ENCODE data around the gene CDK5RAP2. TPM values are rescaled to one million over a fixed set of nuclear protein-coding genes. Genes with fewer than 3 reads are reported as not detected.

The CDK5RAP2 gene
- total and polyA plus RNA-seq, 2 donors (not counting 1 experiment from before 2014, with no cell fraction given) = 17.7 to 48.6 TPM

DNA sequence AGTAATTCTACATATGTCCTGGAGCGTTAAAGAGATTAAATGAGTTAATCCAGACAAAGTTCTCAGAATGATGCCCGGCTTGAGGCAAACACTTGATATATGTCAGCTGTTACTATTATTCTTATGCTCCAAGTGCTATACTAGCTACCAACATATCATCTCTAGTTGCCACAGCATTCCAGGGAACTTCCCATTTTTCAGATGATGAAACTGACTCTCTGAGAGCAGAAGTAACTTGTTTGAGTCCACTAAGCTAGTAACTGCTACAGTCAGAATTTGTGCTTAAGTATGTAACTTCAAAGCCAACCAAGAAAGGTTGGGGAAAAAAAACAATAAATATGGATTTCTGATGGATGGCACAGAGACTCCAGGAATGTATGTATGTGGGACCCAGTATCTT is 98.1 kb downstream of the CDK5RAP2 start:
- DNase-seq (ENCODE audit: low read depth in 2 of 2) = no peak
- Histone ChIP-seq H3K4me3 (replicated peaks in 1 of 4; ENCODE audit: control extremely low read depth in 1 of 4, insufficient read depth in 1 of 4, low read depth in 3 of 4, low read length in 4 of 4) (no peak overlapping the region), H3K9ac (ENCODE audit: insufficient read depth, low read length) (no peak overlapping the region), H3K4me2 (ENCODE audit: extremely low read depth, insufficient read depth, low read length) (no peak overlapping the region), H3K79me2 (ENCODE audit: control insufficient read depth, insufficient read depth, low read length) (no peaks in the 10 kb centered on the region), H3K9me3 (ENCODE audit: control insufficient read depth, insufficient read depth, low read depth, low read length) (no peaks in the 10 kb centered on the region), H3K36me3 (ENCODE audit: control insufficient read depth, insufficient read depth, low read length) (no peaks in the 10 kb centered on the region), H3K27ac (ENCODE audit: insufficient read depth, low read length) (no peak overlapping the region), H3K4me1 (ENCODE audit: control insufficient read depth, extremely low read depth, insufficient read depth, low read length) (peaks cover 14% of the 10 kb centered on the region), H3K27me3 (ENCODE audit: control insufficient read depth, insufficient read depth, low read length) (no peaks in the 10 kb centered on the region), H4K20me1 (ENCODE audit: control insufficient read depth, extremely low read depth, insufficient read depth, low read length) (no peaks in the 10 kb centered on the region), H2AFZ (ENCODE audit: low read length) (no peak overlapping the region)
- no peak for TF ChIP-seq EZH2 (IDR thresholded peaks at IDR 0.05; ENCODE audit: low read length, missing control alignments)
- TF ChIP-seq, protein P1, sequence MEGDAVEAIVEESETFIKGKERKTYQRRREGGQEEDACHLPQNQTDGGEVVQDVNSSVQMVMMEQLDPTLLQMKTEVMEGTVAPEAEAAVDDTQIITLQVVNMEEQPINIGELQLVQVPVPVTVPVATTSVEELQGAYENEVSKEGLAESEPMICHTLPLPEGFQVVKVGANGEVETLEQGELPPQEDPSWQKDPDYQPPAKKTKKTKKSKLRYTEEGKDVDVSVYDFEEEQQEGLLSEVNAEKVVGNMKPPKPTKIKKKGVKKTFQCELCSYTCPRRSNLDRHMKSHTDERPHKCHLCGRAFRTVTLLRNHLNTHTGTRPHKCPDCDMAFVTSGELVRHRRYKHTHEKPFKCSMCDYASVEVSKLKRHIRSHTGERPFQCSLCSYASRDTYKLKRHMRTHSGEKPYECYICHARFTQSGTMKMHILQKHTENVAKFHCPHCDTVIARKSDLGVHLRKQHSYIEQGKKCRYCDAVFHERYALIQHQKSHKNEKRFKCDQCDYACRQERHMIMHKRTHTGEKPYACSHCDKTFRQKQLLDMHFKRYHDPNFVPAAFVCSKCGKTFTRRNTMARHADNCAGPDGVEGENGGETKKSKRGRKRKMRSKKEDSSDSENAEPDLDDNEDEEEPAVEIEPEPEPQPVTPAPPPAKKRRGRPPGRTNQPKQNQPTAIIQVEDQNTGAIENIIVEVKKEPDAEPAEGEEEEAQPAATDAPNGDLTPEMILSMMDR (conservative IDR thresholded peaks at IDR 0.05 in 1 of 2, IDR thresholded peaks at IDR 0.05 in 1 of 2; ENCODE audit: low read depth in 1 of 2, low read length in 2 of 2) = no peak

DNA sequence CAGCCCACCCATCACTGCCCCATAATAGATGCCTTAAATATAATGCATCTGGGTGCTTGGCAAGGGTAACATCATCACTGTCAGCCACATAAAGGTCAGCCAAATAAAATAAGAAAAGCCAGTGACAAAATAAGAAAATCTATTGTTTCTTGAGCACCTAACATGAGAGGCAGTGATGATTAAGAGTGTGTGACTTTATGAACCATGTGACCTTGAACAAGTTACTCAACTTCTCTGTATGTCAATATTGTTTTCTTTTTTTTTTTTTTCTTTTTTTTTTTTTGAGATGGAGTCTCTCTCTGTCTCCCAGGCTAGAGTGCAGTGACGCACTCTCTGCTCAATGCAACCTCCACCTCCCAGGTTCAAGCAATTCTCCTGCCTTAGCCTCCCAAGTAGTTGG is 98.7 kb downstream of the CDK5RAP2 start:
- Histone ChIP-seq H3K4me3 (replicated peaks in 1 of 4; ENCODE audit: control extremely low read depth in 1 of 4, insufficient read depth in 1 of 4, low read depth in 3 of 4, low read length in 4 of 4) (no peak overlapping the region), H3K27me3 (ENCODE audit: control insufficient read depth, insufficient read depth, low read length) (no peaks in the 10 kb centered on the region), H3K36me3 (ENCODE audit: control insufficient read depth, insufficient read depth, low read length) (no peaks in the 10 kb centered on the region), H3K27ac (ENCODE audit: insufficient read depth, low read length) (no peak overlapping the region), H3K4me2 (ENCODE audit: extremely low read depth, insufficient read depth, low read length) (no peak overlapping the region), H4K20me1 (ENCODE audit: control insufficient read depth, extremely low read depth, insufficient read depth, low read length) (no peaks in the 10 kb centered on the region), H3K79me2 (ENCODE audit: control insufficient read depth, insufficient read depth, low read length) (no peaks in the 10 kb centered on the region), H3K4me1 (ENCODE audit: control insufficient read depth, extremely low read depth, insufficient read depth, low read length) (peaks cover 14% of the 10 kb centered on the region), H3K9me3 (ENCODE audit: control insufficient read depth, insufficient read depth, low read depth, low read length) (no peaks in the 10 kb centered on the region), H2AFZ (ENCODE audit: low read length) (no peak overlapping the region), H3K9ac (ENCODE audit: insufficient read depth, low read length) (no peak overlapping the region)
- TF ChIP-seq EZH2 (IDR thresholded peaks at IDR 0.05; ENCODE audit: low read length, missing control alignments) = no peak
- TF ChIP-seq, protein P1 (conservative IDR thresholded peaks at IDR 0.05 in 1 of 2, IDR thresholded peaks at IDR 0.05 in 1 of 2; ENCODE audit: low read depth in 1 of 2, low read length in 2 of 2) = no peak
- DNase-seq (ENCODE audit: low read depth in 2 of 2) = peak in 1 of 2 donors; percentile 6

DNA sequence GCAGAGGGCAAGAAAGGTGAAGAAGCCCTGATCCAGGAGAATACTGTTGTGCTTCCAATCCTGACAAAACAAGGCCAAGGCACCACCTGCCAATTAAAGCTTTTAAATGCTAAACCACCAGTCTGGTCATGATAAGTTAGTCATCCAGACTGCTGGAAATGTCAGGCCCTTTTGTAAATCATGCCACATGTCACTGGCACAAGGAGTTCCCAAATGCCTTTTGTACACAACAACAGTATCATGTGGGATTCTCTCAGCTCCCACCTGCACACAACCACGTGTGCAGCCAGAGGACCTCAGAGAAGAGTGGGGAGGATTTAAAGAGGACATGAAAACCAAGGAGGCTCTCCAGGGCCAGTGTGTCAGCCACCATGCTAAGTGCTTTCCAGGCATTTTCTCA is 99.3 kb downstream of the CDK5RAP2 start:
- Histone ChIP-seq H3K4me2 (ENCODE audit: extremely low read depth, insufficient read depth, low read length) (no peak overlapping the region), H3K79me2 (ENCODE audit: control insufficient read depth, insufficient read depth, low read length) (no peaks in the 10 kb centered on the region), H3K27ac (ENCODE audit: insufficient read depth, low read length) (no peak overlapping the region), H3K4me1 (ENCODE audit: control insufficient read depth, extremely low read depth, insufficient read depth, low read length) (peaks cover 16% of the 10 kb centered on the region), H3K4me3 (replicated peaks in 1 of 4; ENCODE audit: control extremely low read depth in 1 of 4, insufficient read depth in 1 of 4, low read depth in 3 of 4, low read length in 4 of 4) (no peak overlapping the region), H3K9ac (ENCODE audit: insufficient read depth, low read length) (no peak overlapping the region), H4K20me1 (ENCODE audit: control insufficient read depth, extremely low read depth, insufficient read depth, low read length) (no peaks in the 10 kb centered on the region), H3K27me3 (ENCODE audit: control insufficient read depth, insufficient read depth, low read length) (no peaks in the 10 kb centered on the region), H3K36me3 (ENCODE audit: control insufficient read depth, insufficient read depth, low read length) (no peaks in the 10 kb centered on the region), H3K9me3 (ENCODE audit: control insufficient read depth, insufficient read depth, low read depth, low read length) (no peaks in the 10 kb centered on the region), H2AFZ (ENCODE audit: low read length) (no peak overlapping the region)
- TF ChIP-seq EZH2 (IDR thresholded peaks at IDR 0.05; ENCODE audit: low read length, missing control alignments) = no peak
- TF ChIP-seq, protein P1 (conservative IDR thresholded peaks at IDR 0.05 in 1 of 2, IDR thresholded peaks at IDR 0.05 in 1 of 2; ENCODE audit: low read depth in 1 of 2, low read length in 2 of 2) = no peak
- DNase-seq (ENCODE audit: low read depth in 2 of 2) = peak in 1 of 2 donors; percentile 37

Measured in fibroblast of lung (primary cell).